Nephron progenitor cell (in vitro differentiated cells): ENCODE results near the gene PAPOLA.
A peak's percentile ranks its signal among the peaks of the same experiment; 100 is the strongest.

Source experiments
- DNase-seq: peaks from one replicate; pipeline ENCODE4 v3.0.0; 2021
- H3K27ac Mint-ChIP-seq: 2 replicates; pipeline ENCODE4 v1.8.0; 2021; ENCODE audit warnings: mild to moderate bottlenecking, moderate library complexity, mixed read lengths
- H3K27me3 Mint-ChIP-seq: 2 replicates; pipeline ENCODE4 v1.8.0; 2021; ENCODE audit warnings: mild to moderate bottlenecking, low read depth, mixed read lengths; ENCODE audit not compliant: poor library complexity
- H3K36me3 Mint-ChIP-seq: 2 replicates; pipeline ENCODE4 v1.8.0; 2021; ENCODE audit warnings: low read depth, mixed read lengths
- H3K4me1 Mint-ChIP-seq: 2 replicates; pipeline ENCODE4 v1.8.0; 2021; ENCODE audit warnings: mixed read lengths
- H3K4me3 Mint-ChIP-seq: 2 replicates; pipeline ENCODE4 v1.8.0; 2021; ENCODE audit warnings: mild to moderate bottlenecking, moderate library complexity, mixed read lengths
- H3K9me3 Mint-ChIP-seq: 2 replicates; pipeline ENCODE4 v1.8.0; 2021; ENCODE audit warnings: mild to moderate bottlenecking, moderate library complexity, mixed read lengths
- TF ChIP-seq, protein P1 (sequence below): fragments of 200-600 bp; sonication (generic); IDR thresholded peaks from 2 replicates; pipeline ENCODE4 v1.5.0; 2021; ENCODE audit warnings: antibody characterized with exemption

The PAPOLA gene

DNA sequence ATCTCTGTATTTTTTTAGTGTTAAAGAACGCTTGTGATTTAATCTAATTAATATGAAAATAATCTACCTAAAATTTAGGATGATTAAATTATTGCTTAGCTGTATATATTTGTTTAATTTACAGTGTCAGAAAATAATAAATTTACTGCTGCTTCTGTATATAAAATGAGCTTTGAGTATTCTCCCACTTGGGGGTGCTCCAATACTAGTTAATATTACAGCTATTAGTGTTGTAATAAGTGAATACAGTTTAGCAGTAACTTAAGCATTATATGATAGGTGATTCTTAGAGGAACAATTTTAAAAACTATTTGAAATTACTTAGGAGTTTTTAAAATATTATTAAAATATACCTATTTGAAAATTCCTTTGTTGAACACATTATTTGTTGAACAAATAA lies 62.2 kb downstream of the PAPOLA start:
- no peak overlapping the region for H3K4me3 Mint-ChIP-seq
- H3K9me3 Mint-ChIP-seq, result no peaks in the 10 kb centered on the region
- DNase-seq, result no peak
- H3K4me1 Mint-ChIP-seq, result peaks cover 36% of the 10 kb centered on the region
- H3K27me3 Mint-ChIP-seq, result no peaks in the 10 kb centered on the region
- TF ChIP-seq, protein P1, sequence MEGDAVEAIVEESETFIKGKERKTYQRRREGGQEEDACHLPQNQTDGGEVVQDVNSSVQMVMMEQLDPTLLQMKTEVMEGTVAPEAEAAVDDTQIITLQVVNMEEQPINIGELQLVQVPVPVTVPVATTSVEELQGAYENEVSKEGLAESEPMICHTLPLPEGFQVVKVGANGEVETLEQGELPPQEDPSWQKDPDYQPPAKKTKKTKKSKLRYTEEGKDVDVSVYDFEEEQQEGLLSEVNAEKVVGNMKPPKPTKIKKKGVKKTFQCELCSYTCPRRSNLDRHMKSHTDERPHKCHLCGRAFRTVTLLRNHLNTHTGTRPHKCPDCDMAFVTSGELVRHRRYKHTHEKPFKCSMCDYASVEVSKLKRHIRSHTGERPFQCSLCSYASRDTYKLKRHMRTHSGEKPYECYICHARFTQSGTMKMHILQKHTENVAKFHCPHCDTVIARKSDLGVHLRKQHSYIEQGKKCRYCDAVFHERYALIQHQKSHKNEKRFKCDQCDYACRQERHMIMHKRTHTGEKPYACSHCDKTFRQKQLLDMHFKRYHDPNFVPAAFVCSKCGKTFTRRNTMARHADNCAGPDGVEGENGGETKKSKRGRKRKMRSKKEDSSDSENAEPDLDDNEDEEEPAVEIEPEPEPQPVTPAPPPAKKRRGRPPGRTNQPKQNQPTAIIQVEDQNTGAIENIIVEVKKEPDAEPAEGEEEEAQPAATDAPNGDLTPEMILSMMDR, result no peak
- H3K27ac Mint-ChIP-seq, result peak overlapping the region; percentile 7
- H3K36me3 Mint-ChIP-seq, result peaks cover 46% of the 10 kb centered on the region

DNA sequence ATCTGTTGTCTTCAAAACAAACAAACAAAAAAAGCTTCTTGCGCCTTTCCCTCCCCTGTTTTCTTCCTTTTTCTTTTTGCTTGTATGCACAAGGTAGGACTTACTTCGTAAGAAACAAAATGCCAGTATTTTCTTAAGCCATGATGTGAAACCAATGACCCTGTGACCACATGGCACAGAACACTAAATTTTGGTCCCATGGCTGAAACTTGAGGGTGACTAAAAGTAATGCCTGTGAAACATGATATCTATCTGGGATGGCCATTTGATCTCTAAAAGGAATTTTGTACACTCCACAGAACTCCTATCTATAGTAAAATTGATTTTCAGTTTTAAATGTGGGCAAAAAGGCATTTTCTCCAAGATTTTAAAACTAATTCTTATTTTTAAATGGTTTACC lies 63.6 kb downstream of the PAPOLA start:
- TF ChIP-seq, protein P1, result no peak
- H3K36me3 Mint-ChIP-seq, result peaks cover 43% of the 10 kb centered on the region
- peak overlapping the region; percentile 70 for H3K27ac Mint-ChIP-seq
- no peak for DNase-seq
- H3K27me3 Mint-ChIP-seq, result no peaks in the 10 kb centered on the region
- H3K4me1 Mint-ChIP-seq, result peaks cover 36% of the 10 kb centered on the region
- H3K9me3 Mint-ChIP-seq, result no peaks in the 10 kb centered on the region
- peak overlapping the region; percentile 72 for H3K4me3 Mint-ChIP-seq

DNA sequence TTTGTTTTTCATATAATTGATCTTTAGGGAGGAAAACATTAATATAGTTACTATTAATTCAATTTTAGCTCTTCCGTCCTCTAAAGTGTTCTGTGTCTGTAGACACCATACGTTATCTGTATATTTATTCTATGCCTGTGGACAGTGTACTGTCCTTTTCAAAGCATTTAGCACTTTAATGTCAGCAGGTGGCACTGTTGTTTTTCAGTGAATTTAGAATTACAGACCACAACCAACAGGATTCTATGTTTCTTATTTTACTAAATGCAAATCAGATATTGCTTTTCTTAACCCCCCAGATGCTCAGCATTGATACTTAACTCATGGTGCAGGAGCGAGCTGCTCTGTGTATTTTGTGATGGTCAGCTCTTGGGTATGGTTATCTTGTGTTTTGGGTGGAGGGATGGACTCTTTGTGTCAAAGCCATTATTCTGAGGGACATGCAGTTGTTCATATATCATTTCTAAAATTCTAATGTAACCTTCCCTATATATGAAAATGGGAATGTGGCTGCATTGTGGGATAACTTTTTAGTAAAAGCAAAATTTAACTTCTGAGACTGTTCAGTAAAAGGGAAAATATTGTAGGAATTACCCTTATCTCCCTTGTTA lies 65.2 kb downstream of the PAPOLA start:
- Mint-ChIP-seq H3K36me3 (peaks cover 35% of the 10 kb centered on the region), H3K27me3 (no peaks in the 10 kb centered on the region), H3K9me3 (no peaks in the 10 kb centered on the region), H3K4me3 (no peak overlapping the region), H3K27ac (no peak overlapping the region), H3K4me1 (peaks cover 36% of the 10 kb centered on the region)
- TF ChIP-seq, protein P1, result peak; percentile 57
- DNase-seq, result no peak

DNA sequence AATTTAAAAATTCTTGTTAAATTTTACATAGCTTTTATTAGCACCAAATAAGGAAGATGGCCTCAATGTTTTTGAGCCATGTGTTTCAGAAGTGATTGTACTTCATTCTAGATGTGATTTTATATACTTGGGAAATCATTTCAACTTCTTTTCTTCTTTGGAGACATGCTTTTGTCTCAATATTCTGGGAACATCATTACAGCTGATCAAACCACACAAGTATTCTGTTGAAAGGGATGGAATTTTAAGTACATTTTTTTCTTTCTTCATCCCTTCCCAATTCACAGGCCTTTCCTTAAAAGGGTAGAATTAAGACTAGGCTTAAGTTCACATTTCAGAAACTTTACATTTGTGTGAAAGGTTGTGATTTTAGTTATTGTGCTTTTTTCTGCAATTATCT lies 66.4 kb downstream of the PAPOLA start:
- no peaks in the 10 kb centered on the region for H3K27me3 Mint-ChIP-seq
- DNase-seq, result no peak
- no peaks in the 10 kb centered on the region for H3K9me3 Mint-ChIP-seq
- H3K4me1 Mint-ChIP-seq, result peaks cover 45% of the 10 kb centered on the region
- no peak overlapping the region for H3K4me3 Mint-ChIP-seq
- peaks cover 38% of the 10 kb centered on the region for H3K36me3 Mint-ChIP-seq
- TF ChIP-seq, protein P1, result no peak
- H3K27ac Mint-ChIP-seq, result no peak overlapping the region

DNA sequence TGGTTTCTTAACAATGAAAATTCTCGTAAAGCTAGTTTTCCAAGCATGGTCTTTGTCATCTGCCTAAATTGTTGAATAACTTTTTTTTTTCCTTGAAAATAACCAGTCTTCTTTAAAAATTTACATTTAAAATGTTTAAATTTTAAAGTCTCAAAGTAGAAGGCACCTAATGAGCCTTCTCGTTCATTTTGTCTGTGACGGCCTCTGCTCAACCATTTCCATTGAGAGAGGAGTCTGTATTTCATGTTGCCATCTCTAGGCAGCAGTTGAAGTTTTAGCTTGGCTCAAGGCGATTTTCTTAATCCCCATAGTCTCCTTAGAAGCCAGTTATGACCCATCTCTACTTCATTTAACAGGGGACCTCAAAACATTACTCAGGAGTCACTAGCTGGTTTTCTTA lies 69.1 kb downstream of the PAPOLA start:
- Mint-ChIP-seq H3K36me3 (peaks cover 34% of the 10 kb centered on the region), H3K4me3 (no peak overlapping the region), H3K27ac (no peak overlapping the region), H3K27me3 (no peaks in the 10 kb centered on the region), H3K4me1 (peaks cover 39% of the 10 kb centered on the region), H3K9me3 (no peaks in the 10 kb centered on the region)
- DNase-seq, result no peak
- TF ChIP-seq, protein P1, result no peak

DNA sequence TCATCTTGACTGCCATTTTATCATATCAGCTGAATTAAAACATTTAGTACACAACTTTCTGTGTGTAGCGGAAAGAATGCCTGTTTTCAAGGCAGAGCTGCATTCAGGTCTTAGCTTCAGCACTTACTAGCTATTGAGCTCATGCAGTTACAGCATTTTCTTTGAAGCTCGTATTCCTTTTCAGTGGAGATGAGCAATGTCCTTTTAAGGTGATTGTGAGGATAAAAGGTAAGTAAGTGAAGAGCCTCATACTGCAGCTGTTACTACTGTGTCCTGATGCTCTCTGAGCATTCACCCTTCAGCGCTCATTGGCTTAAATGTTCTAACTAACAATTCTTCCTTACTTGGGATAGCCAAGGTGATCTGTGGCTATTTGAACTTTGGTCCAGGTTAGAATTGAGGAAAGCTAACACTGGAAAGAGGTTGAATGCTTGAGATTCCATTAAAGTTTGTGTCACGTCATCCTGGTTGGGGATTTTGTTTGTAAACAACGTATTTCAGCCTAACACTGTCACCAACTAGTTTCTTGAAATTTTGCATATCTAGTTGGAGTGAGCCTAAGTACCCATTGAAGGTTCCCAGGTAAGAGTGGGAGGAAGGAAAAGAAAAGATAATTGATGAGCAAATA lies 71.4 kb downstream of the PAPOLA start:
- Mint-ChIP-seq H3K36me3 (peaks cover 30% of the 10 kb centered on the region), H3K27me3 (no peaks in the 10 kb centered on the region), H3K4me3 (no peak overlapping the region), H3K9me3 (no peaks in the 10 kb centered on the region), H3K27ac (peak overlapping the region; percentile 0), H3K4me1 (peaks cover 34% of the 10 kb centered on the region)
- no peak for DNase-seq
- TF ChIP-seq, protein P1, result no peak
